NCI-H128 (cell line): Measurements from ENCODE around the gene TEX13A.
"Not testable (repeated sequence)": the region's sequence is repeated elsewhere in the genome, so short reads cannot be mapped to it uniquely, and the experiment has no call there.

Experiments used
- DNase-seq: peaks from one replicate; lab custom pipeline; 2025; ENCODE audit not compliant: unreplicated experiment; lab: John Stamatoyannopoulos, UW

TEX13A gene, protein sequence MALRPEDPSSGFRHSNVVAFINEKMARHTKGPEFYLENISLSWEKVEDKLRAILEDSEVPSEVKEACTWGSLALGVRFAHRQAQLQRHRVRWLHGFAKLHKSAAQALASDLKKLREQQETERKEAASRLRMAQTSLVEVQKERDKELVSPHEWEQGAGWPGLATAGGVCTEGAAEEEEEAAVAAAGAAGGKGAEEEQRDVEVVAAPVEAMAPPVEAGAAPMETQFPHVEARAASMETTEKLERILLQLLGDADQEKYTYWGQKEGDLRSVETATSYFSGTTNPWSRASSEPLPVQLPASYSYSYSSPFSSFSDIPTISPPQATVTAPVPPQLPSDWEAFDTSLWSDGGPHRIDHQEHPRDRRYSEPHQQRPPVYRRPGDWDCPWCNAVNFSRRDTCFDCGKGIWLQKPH

DNA sequence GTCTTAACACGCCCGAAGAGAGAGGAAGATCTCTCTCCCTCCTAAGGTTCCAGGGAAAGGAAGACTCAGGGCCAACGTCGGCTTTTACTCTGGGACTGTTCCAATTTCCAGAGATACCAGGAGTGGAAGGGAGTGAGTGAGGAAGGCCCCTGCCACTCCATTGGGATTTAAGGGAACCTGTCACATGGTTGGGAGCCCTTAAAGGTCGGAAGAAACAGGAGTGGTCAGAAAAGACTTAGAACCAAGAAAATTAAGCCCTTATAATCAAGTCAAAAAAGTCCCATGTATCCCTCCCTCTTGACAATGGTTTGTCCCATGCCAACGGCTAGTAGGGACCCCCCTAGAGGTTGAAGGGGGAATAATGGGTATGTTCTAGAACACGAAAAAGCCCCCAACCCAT, at the start of gene TEX13A:
Gene TEX13A, minus strand, starts transcription at position 59 of the 400 bp plus-strand sequence. CDS start 297 bp downstream, outside the sequence.
- no peak for DNase-seq

DNA sequence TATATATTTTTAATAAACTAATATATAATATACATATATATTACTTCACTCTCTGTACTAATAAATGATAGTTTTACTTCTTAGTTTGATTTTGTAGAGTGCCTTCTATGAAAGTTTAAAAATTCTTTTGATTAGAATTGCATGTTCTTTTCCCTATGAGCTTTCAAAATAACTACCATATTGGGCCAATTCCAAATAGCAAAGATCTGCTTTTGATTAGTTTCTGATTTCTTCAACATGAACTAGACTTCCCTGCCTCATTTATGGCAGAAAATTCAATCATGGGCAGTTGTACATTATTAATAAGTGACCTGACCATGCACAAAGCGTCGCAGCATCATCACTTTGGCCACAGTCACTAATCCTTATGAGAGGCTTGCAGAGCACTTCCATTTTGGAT, 48.9 kb upstream of the TEX13A start:
- no peak for DNase-seq

DNA sequence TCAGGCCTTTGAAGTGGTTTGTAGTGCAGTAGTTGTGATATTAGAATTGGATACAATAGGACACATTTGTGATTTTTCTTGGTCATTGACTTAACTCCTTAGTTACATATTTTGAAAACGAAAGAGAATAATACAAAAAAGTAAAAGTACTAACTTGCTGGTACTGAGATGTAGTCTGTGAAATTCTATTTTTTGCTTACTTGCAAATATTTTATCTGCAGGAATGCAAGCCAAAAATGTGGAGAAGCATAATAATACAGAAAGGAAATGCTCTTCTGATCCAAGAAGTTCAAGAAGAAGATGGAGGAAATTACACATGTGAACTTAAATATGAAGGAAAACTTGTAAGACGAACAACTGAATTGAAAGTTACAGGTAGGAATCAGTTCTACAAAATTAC, 46.7 kb upstream of the TEX13A start:
- DNase-seq: no peak

DNA sequence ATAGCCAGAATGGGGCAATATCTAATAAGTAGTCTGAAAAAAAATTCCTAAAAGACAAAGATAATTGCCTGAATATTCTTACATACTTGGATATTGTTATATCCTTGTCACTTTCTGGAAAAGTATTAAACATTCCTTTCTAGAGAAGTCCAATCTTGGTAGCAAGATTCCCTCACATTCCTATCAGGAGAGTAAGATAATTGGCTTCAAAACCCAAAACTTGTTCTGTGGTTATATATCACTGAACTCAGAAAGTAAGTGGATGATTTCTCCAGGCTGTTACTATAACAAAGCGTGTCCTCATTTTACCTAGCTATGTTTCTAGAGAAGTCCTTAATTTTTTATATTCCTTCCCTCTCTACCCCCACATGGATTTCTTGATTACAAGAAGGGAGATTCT, 46.0 kb upstream of the TEX13A start:
- DNase-seq: no peak

DNA sequence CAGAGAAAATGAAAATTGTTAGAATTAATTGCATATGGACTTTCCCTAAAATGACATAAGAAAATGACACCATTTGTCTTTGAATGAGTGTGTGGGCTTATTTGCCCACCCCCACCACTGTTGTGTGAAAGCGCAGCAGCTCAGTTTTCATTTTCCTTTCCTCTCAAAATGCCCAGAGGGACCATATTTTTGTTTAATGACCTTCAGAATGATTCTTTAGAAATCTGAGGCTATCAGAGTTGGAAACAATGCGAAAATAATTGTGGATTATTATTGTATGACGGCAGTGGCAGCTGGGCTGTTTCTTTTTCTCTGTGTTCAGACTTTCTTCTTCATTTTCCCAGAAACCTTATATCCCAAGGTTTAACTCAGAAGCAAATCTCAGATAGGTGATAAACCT, 44.6 kb upstream of the TEX13A start:
- no peak for DNase-seq

DNA sequence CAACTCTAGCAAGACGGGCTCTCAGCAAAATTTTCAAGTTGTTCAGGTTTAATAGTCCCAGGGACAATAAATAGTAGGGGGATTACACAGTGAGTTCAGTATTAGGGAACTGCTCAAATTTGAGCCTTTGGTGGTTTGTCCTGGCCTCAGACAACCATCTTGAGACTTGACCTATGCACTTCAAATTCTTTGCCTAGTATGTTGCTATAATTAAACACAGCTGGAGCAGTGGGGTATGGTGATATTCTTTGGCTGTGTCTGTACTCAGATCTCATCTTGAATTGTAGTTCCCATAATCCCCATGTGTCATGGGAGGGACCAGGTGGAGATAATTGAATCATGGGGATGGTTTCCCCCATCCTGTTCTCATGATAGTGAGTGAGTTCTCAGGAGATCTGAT, 43.3 kb upstream of the TEX13A start:
- no peak for DNase-seq

DNA sequence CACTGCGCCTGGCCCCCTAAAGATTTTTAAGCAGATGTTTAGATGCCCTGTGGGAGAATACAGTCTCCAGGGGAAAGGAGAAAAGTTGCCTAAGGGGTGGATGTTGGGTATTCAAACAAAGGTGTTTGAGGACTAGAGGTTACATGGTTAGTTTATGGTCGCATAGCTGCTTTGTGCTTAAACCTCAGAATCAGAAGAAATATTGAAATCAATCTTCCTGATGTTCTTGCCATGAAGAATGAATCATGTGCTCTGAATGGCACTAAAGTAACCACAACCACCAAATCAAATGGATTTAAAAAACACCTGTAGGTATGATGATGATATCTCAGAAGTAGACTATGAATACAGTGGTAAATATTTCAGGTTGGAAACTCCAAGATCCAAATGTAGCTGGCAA, 42.7 kb upstream of the TEX13A start:
- no peak for DNase-seq

DNA sequence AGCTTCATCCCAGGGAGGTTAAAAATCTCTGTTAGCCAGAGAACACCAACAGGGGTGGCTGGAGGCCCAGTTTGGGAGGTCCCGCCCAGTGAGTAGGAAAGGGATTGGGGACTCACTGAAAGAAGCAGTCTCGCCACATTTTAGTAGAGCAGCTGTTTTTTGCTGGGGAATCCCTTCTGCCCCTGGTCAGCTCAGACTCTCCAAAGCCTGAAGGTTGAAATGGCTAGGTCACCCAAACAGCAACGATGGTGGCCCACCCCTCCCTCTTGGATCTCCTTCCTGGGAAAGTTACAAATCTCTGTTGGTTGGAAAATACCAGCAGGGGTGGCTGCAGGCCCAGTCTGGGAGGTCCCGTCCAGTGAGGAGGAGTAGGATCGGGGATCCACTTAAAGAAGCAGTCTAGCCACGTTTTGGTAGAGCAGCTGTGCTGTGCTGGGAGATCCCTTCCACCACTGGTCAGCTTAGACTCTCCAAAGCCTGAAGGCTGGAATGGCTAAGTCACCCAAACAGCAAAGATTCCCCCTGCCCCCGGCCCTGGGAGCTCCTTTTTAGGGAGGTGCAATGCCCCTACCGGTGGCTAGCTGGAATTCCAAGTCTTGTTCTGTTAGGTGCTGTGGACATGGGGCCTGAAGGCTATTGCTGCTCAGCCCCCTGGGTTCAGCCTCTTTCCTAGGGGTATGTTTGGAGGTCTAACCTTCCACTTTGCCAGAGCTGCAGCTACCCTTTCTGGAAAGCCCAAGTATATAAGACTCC, 40.0 kb upstream of the TEX13A start:
- no peak for DNase-seq

DNA sequence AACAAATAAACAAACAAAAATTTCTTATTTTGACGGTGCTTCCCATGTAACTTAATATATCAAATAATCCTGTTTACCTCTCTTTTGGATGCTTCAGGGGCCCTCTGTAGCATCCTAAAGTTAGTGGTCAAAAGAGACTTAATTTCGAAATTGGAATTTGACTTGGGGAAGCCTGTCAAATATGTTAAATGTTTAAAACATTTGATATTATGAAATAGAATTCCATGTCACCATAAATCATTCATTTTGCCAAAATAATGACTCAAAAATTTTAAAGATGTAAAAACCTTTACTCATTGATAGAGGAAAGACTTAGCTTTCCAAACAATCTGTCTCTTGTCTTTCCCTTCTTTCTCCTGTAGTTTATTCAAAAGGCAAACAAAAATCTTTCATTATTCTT, 20.6 kb upstream of the TEX13A start:
- DNase-seq: no peak

DNA sequence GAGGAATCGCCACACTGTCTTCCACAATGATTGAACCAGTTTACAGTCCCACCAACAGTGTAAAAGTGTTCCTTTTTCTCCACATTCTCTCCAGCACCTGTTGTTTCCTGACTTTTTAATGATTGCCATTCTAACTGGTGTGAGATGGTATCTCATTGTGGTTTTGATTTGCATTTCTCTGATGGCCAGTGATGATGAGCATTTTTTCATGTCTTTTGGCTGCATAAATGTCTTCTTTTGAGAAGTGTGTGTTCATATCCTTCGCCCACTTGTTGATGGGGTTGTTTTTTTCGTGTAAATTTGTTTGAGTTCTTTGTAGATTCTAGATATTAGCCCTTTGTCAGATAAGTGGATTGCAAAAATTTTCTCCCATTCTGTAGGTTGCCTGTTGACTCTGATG, 16.9 kb upstream of the TEX13A start:
- DNase-seq: not testable (repeated sequence)

DNA sequence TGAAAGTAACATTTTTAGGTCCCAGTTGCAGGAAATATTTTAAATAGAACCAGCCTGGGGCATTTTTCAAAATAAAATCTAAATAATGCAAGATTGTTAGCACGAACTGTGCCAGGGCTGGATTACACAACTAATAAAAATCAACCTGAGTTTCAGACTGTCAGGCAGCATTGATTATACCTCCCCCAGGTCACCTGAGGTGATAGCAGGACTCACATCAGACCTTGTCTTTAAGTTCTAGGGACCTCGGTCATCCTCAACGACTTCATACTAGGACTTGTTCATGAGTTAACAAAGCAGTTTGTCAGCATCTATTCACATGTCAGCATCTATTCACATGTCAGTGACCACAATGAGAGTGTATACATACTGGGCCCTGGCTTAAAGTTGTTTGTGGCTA, 8.7 kb upstream of the TEX13A start:
- no peak for DNase-seq

DNA sequence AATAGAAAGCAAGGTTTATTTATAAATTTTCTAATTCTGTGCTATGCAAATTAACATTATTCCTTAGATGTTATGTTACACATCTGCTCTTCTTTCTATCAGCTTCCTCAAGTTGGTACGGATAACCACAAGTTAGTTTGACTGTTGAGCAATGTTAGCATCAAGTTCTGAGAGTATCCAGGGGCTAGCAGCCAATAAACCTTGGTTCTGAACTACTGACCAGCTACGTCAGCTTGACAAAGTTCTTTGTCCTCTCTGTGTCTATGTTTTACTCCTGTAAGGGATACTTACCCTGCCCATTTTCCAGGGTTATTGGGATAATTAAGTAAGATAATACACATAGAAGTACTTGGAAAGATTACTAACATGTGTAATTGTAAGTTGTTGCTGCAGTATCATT, 8.1 kb upstream of the TEX13A start:
- no peak for DNase-seq

DNA sequence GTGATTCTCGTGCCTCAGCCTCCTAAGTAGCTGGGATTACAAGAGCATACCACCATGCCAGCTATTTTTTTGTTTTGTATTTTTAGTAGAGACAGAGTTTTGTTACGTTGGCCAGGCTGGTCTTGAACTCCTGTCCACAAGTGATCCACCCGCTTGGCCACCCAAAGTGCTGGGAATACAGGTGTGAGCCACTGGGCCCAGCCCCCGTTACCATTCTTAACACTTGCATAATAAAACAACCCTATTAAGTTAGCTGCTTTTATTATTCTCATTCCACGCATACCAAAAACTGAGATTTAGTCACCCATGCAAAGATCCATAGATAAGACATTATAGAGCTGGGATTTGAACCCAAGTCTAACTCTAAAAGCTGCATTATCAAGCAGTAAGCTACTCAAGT, 6.0 kb upstream of the TEX13A start:
- DNase-seq: no peak

DNA sequence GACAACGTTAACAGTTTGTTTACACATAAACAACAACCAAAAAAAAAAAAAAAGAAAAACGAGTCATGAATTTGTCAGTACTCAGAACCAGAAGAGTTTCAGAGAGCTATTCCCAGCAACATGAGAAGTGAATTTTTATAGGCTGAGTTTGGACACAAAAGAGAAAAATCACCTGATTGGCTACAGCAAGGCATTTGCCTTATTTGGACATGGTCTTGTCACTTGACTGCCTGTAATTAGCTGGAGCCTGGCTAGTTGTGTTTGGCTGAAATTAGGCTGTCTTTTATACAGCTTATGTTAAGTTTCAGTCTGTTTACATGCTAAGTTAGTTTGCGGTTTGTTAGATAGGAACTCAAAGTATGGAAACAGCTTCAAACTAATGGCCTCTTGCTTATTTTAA, 880 bp upstream of the TEX13A start:
- no peak for DNase-seq

DNA sequence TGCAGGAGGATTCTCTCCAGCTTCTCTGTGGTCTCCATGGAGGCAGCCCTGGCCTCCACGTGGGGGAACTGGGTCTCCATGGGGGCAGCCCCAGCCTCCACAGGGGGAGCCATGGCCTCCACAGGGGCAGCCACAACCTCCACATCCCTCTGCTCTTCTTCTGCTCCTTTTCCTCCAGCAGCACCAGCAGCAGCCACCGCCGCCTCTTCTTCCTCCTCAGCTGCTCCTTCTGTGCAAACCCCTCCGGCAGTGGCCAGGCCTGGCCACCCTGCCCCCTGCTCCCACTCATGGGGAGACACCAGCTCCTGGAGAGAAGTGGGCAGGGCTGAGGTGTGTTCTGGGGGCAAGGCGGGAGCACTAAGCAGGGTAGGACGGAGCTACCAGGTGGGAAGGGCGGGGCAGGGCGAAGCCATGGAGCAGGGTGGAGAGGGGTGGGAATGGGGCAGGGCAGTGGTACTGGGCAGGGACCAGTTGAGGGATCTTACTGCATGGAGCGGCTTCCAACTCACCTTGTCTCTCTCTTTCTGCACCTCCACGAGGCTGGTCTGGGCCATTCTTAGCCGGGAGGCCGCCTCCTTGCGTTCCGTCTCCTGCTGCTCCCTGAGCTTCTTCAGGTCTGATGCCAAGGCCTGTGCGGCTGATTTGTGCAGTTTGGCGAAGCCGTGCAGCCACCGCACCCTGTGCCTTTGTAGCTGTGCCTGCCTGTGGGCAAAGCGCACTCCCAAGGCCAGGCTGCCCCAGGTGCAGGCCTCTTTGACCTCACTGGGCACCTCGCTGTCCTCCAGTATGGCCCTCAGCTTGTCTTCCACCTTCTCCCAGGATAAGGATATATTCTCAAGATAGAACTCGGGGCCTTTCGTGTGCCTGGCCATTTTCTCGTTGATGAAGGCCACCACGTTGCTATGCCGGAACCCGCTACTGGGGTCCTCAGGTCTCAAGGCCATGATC, 766 bp downstream of the TEX13A start:
- no peak for DNase-seq

DNA sequence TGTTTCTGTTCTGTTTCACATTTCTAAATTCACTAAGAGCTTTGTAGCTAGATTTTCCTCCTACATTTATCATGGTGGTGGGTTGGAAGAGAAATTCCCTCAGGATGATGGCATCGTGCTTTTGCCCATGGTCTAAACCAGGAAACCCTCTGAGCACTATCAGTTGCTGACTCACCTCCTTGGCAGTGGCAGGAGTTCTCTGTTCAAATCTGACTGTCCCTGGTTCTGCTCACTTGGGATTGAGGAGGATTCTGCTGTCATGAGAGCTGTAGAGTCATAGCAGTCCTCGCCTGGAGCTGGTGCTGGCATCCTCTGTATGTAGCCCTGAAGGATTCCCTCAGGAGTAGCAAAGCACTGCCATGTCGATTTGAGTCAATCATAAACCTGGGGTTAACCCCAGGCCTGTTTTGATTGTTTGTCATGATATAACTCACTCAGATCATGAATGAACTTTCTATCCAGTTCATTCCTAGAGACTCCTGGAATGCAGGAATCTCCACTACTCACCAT, 9.4 kb downstream of the TEX13A start:
- DNase-seq: no peak

DNA sequence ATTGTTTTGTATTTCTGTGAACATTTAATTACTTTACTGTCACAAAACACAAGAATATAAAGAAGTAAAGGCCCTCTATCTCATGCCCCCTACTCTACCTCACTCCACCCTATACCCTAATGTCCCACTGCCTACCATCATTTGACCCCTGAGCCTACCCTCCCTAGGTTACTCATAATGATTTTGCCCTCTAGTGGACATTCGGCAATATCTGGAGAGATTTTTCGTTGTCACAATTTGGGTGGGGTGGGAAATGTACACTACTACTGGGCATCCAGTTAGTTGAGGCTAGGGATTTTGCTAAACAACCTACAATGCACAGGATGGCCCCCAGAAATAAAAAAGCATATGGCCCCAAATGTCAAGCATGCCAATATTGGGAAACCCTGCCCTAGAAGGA, 10.2 kb downstream of the TEX13A start:
- no peak for DNase-seq

DNA sequence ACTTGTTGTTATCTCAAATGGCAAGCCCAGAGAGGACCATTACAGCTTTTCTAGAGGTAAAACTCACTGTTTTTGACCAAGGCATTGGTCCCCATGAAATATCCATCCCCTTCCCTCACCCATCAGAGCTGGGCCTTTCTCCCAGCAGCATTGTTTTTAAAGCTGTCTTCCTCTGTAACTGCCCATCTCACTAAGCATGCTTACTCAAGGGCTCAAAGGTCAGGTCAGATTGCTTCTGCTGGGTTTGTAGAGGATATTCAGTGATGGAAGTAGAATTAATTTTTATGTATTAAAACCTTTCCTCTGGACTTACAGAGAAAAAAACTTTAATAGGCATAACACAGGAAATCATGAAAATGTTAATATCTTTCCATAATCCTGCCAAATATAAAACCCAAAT, 11.1 kb downstream of the TEX13A start:
- no peak for DNase-seq

DNA sequence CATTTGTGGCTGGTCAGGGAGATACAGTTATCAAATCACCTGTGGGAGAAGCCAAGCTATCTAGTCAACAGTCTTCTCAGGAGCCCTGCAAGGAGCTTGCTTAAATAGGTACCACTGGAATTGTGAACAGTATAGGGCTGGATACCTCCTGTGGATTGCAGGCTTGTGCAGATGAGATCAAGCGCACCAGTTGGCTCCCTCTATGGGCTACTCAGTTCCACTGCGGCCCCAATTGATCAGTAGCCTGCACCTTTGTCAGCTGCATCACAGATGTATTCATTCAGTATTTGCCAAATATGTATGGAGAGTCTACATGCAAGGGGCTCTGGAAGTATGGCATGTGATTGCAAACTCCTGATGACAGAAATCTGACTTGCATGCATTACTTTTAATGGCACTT, 28.6 kb downstream of the TEX13A start:
- DNase-seq: no peak

DNA sequence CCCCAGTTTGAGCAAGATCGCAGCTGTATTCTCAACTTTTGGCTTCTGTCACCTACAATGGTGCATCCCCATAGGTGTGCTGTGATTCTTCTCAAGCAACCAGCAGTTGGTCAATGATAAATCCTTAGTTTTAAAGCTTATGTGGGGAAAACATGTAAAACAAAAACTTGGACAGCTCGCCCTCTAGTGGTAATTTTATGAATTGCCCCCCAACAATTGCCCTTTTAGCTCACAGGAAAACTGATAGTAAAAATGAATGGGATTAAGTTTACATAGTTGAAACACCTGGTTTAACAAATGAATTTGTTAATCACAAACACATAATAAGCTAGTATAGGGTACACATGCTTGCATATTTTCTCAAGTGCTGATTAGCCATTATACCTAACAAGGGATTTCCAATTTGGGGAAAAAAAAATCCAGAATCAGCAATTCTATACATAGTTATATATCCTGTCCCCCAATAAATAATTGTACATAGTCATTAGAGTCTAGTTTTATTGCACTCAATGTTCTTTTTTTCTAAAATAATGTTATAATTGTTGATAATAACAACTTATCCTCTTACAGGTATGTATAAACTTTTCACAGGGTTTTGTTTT, 30.1 kb downstream of the TEX13A start:
- no peak for DNase-seq

DNA sequence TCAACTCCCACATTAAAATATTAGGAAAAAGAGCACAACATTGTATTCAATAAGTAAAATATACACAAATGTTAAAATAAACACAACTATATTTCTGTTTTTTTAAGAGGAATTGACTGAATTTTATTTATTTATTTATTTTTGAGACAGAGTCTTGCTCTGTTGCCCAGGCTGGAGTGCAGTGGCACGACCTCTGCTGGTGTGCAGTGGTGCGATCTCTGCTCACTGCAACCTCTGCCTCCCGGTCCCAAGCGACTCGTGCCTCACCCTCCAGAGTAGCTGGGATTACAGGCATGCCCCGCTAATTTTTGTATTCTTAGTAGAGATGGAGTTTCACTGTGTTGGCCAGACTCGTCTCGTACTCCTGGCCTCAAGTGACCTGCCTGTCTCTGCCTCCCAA, 31.4 kb downstream of the TEX13A start:
- no peak for DNase-seq
